ENCODE results near the gene PTGFRN.
"Not testable (repeated sequence)": the region's sequence is repeated elsewhere in the genome, so short reads cannot be mapped to it uniquely, and the experiment has no call there.

The PTGFRN gene

DNA sequence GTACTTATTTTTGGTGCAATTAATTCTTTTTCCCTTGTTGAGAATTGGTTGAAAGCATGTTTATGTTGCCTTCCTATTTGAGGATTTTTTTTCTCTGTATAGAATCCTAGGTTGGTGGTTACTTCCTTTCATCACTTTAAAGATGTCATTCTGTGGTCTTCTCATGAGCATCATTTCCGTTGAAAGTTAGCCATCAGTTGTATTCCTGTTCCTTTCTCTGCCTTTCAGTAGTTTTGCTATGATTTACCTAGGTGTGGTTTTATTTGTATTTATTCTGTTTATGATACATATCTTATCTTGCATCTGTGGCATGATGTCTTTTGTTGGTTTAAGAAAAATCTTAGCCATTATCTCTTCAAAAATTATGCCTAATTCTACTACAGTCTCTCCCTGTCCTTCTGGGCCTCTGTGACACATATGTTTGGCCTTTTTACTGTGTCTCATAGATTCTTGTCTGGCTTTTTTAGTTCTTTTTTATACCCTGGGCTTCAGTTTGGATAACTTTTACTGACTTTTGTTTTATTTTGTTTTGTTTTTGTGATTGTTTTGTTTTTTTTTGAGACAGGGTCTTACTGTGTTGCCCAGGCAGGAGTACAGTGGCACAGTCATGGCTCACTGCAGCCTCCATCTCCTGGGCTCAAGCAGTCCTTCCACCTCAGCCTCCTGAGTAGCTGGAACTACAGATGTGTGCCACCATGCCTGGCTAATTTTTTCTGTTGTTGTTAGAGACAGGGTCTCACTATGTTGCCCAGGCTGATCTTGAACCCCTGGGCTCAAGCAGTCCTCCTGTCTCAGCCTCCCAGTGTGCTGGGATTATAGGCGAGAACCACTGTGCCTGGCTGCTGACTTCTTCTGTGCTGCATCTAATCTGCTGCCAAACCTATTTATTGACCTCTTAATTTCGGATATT is 24.1 kb downstream of the PTGFRN start:
- H3K4me3 ChIP-seq (ENCODE audit: low read depth, low read length), result no peak overlapping the region
- H3K4me1 ChIP-seq, result no peaks in the 10 kb centered on the region
- DNase-seq, result no peak
- H3K27me3 ChIP-seq, result no peaks in the 10 kb centered on the region
- no peak for TF ChIP-seq CTCF (IDR thresholded peaks at IDR 0.05; ENCODE audit: low read depth, low read length)
- no peaks in the 10 kb centered on the region for H3K36me3 ChIP-seq
- no peaks in the 10 kb centered on the region for H3K9me3 ChIP-seq

DNA sequence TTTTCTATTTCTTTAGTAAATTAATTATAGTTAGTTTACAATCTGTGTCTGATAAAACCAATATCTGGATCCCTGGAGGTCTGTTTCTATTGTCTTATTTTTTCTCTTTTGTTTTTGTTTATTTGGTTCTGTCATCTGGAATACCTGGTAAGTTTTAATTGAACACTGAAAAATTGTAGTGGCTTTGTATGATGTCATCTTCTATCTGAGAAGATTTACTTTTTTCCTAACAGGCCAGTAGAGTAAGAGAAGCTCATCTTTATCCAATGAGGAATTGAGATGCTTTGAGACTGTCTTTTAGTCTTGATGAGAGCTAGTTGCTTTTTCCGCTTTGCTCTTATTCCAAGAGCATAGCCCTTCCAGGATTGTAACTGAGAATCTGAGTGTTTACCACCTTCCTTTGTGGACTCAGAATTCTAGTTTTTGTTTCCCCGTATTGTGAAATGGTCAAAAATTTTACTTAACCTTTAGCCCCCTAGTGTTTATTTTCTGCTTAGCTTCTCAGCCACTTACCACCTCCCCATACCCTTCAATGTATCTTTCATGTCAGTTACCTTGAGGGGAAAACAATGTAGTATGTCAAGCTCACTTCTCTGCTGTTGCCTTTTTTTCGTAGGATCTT is 25.0 kb downstream of the PTGFRN start:
- H3K4me3 ChIP-seq (ENCODE audit: low read depth, low read length), result no peak overlapping the region
- DNase-seq, result no peak

GRCh38 chr1:116938216-116938615 is 28.5 kb downstream of the PTGFRN start:
- no peaks in the 10 kb centered on the region for H3K9me3 ChIP-seq
- peaks cover 15% of the 10 kb centered on the region for H3K4me1 ChIP-seq
- H3K36me3 ChIP-seq, result no peaks in the 10 kb centered on the region
- TF ChIP-seq CTCF (IDR thresholded peaks at IDR 0.05; ENCODE audit: low read depth, low read length), result no peak
- H3K4me3 ChIP-seq (ENCODE audit: low read depth, low read length), result no peak overlapping the region
- H3K27me3 ChIP-seq, result no peaks in the 10 kb centered on the region
- DNase-seq, result no peak

More for the DNA sequence above, 25.0 kb downstream of the PTGFRN start:
- H3K9me3 ChIP-seq, result no peaks in the 10 kb centered on the region
- no peaks in the 10 kb centered on the region for H3K36me3 ChIP-seq
- TF ChIP-seq CTCF (IDR thresholded peaks at IDR 0.05; ENCODE audit: low read depth, low read length), result peak; percentile 52
- no peaks in the 10 kb centered on the region for H3K27me3 ChIP-seq
- H3K4me1 ChIP-seq, result no peaks in the 10 kb centered on the region

DNA sequence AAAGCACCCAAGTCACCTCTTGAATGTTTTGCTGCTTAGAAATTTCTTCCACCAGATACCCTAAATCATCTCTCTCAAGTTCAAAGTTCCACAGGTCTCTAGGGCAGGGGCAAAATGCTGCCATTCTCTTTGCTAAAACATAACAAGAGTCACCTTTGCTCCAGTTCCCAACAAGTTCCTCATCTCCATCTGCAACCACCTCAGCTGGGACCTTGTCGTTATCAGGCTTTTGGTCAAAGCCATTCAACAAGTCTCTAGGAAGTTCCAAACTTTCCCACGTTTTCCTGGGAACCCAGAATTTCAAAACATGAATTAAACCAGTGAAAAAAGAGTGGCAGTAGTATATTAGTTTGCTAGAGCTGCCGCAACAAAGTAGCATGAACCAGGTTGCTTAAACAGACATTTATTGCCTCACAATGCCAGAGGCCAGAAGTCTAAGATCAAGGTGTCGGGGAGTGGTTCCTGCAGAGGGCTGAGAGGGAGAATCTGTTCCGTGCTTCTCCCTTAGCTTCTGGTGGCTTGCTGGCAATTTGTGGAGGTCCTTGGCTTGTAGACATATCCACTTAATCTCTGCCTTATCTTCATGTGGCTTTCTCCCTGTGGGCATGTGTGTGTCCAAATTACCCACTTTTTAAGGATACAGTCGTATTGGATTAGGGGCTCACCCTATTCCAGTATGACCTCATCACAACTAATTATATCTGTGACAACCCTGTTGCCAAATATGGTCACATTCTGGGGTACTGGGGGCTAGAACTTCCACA is 30.2 kb downstream of the PTGFRN start:
- H3K4me1 ChIP-seq, result peaks cover 15% of the 10 kb centered on the region
- H3K9me3 ChIP-seq; H3K4me3 ChIP-seq (ENCODE audit: low read depth, low read length); H3K36me3 ChIP-seq; H3K27me3 ChIP-seq; DNase-seq: not testable (repeated sequence)

DNA sequence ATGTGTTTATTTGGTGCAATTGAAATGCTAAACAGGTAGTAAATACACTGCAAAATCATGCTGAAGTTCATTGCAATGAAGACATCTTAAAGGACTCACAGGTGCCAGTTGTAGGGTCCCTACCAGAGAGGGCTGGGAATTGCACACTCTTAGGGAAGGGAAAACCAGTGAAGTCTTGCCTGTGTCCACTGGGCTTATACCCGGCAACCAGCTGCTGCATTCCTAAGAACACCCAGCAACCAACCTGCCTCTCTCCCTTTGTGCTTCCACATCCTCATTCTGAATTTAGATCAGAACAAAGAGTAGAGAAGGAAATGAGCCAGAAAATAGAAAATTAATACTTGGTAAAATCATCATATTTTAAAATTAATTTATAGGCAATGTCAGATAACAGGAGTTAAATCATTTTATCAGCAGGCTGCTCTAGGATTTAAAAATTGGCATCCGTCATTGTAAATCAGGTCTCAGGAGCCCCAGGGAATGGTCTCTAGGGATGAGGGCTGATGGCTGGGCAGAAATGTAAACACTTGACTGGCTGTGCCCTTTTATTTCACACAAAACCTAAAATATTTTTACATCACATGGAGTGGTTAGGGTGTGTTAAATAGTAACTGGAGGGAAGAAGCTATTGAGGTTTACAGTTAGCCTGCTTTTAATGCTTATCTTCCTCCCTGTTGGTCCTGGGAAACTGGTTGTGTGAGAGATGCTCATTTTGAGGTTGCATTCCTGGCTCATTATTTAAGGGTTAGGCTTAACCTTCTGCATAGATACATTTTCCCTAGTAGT is 31.3 kb downstream of the PTGFRN start:
- H3K4me1 ChIP-seq, result peaks cover 15% of the 10 kb centered on the region
- no peaks in the 10 kb centered on the region for H3K9me3 ChIP-seq
- no peaks in the 10 kb centered on the region for H3K36me3 ChIP-seq
- H3K4me3 ChIP-seq (ENCODE audit: low read depth, low read length), result no peak overlapping the region
- TF ChIP-seq CTCF (IDR thresholded peaks at IDR 0.05; ENCODE audit: low read depth, low read length), result no peak
- DNase-seq, result no peak
- H3K27me3 ChIP-seq, result no peaks in the 10 kb centered on the region

GRCh38 chr1:116941670-116942069 is 32.0 kb downstream of the PTGFRN start:
- no peaks in the 10 kb centered on the region for H3K9me3 ChIP-seq
- no peak for TF ChIP-seq CTCF (IDR thresholded peaks at IDR 0.05; ENCODE audit: low read depth, low read length)
- H3K27me3 ChIP-seq, result no peaks in the 10 kb centered on the region
- H3K4me3 ChIP-seq (ENCODE audit: low read depth, low read length), result no peak overlapping the region
- no peak for DNase-seq
- H3K4me1 ChIP-seq, result peaks cover 15% of the 10 kb centered on the region
- H3K36me3 ChIP-seq, result no peaks in the 10 kb centered on the region

Measured in BE2C (cell line).